ENCODE measurements around the gene TCEA3. TPM values are rescaled to one million over a fixed set of nuclear protein-coding genes. Genes with fewer than 3 reads are reported as not detected.
"Not testable (repeated sequence)": the region's sequence is repeated elsewhere in the genome, so short reads cannot be mapped to it uniquely, and the experiment has no call there.

Gene TCEA3
- total and polyA plus RNA-seq, 12 donors = 25.1 to 93.0 (median 67.2) TPM

GRCh38 chr1:23384312-23385058, 40.1 kb downstream of the TCEA3 start:
- H3K9me3 ChIP-seq = no peaks in the 10 kb centered on the region
- H3K27ac ChIP-seq = peak overlapping the region in 7 of 10 donors; percentile 22 to 60 (median 34)
- no peaks in the 10 kb centered on the region for H3K27me3 ChIP-seq
- WGBS, 2 donors = 71 to 74% methylated on average over 11 of the region's 11 CpGs
- peak in 2 of 8 donors; percentile 15 to 43 for ATAC-seq
- H3K36me3 ChIP-seq = peaks cover 0 to 32% (median 0%) of the 10 kb centered on the region in 9 donors
- intact Hi-C loops (cut with DNase I) = no loop called here
- no peak overlapping the region for H3K4me3 ChIP-seq
- DNase-seq = no peak
- no peak for TF ChIP-seq CTCF (IDR thresholded peaks at IDR 0.05)
- peaks cover 6 to 27% (median 21%) of the 10 kb centered on the region in 9 donors for H3K4me1 ChIP-seq

DNA sequence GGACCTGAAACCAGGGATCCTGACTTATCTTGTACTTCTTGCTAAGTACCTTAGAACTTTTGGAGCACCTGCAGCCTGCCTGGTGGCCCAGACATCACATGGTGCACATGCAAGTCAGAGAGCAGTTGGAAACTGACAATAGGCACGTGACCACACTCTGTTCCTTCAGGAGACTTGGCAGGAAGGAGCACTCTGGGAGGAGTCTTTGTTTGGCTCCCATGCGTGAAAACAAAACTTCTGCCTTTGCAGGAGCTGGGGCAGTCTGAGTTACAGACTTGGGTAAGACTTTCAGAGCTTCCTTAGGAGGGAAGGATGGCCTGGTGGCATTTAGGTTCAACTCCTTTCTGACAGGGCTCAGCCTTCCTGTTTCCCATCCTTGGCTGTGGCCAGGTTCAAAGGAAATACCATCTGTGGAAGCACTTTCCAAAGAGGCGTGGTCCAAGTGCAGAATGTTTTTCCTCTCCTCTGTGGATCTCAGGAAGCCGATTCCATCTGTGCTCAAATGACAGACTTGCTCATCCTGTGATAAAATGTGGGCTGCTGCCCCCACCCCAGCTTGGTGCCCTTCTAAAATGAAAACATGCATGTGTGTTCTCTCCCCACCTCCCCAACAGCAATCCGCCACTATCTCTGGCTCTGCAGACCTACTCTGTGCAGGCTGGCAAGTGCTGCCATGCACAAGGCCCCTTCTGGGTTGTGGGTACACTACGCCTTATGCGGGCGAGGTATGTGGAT, 40.8 kb downstream of the TCEA3 start:
- Histone ChIP-seq H3K9me3 (no peaks in the 10 kb centered on the region), H3K4me1 (peaks cover 6 to 34% (median 21%) of the 10 kb centered on the region in 9 donors), H3K4me3 (no peak overlapping the region), H3K36me3 (peaks cover 0 to 32% (median 0%) of the 10 kb centered on the region in 9 donors), H3K27me3 (no peaks in the 10 kb centered on the region), H3K27ac (peak overlapping the region in 7 of 10 donors; percentile 22 to 60 (median 33))
- 58 to 59% methylated on average over 8 of the region's 8 CpGs for WGBS, 2 donors
- no peak for TF ChIP-seq CTCF (IDR thresholded peaks at IDR 0.05)
- ATAC-seq (peak; percentile 21 to 67 (median 47)), DNase-seq (no peak)
- intact Hi-C loops (cut with DNase I) = no loop called here

DNA sequence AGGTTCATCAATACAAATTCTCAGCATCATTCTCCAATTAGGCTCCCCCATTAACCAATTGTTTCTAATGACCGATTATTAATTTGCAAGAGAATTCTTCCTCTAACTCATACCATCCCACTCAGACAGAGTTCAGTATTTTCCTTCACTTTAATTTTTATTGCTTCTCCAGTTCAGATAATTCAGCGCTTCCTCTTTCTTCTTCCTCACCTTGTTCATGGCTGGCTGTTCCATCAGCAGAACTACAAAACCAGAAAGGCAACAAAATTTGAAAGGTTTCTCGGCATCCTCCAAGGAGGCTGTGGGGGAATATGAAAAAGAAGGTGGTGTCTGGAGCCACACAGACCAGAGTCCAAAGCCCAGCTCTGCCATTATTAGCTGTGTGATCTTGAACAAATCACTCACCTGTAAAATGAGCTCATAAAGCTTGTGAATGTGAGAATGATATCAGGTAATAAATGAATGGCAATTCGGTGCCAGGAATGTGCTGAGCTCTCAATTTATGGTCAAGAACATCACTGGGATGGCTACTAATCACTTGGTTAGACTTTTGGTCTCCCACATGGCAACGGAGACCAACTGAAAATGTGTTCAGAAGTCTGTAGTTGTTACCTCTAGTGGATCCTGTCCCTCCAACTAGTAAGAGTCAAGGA, 43.2 kb downstream of the TCEA3 start:
- Histone ChIP-seq H3K27ac (no peak overlapping the region), H3K4me3 (no peak overlapping the region), H3K4me1 (peaks cover 8 to 51% (median 27%) of the 10 kb centered on the region in 9 donors), H3K36me3 (peaks cover 0 to 28% (median 0%) of the 10 kb centered on the region in 9 donors), H3K27me3 (no peaks in the 10 kb centered on the region), H3K9me3 (no peaks in the 10 kb centered on the region)
- 93 to 96% methylated on average over 5 of the region's 5 CpGs for WGBS, 2 donors
- ATAC-seq = no peak
- no peak for TF ChIP-seq CTCF (IDR thresholded peaks at IDR 0.05)
- intact Hi-C loops (cut with DNase I) = no loop called here
- no peak for DNase-seq

- H3K27me3 ChIP-seq = no peaks in the 10 kb centered on the region
- peaks cover 8 to 51% (median 27%) of the 10 kb centered on the region in 9 donors for H3K4me1 ChIP-seq
- H3K27ac ChIP-seq = peak overlapping the region in 1 of 10 donors; percentile 81
- no peak overlapping the region for H3K4me3 ChIP-seq
- intact Hi-C loops (cut with DNase I) = no loop called here
- no peak for DNase-seq
- no peak for TF ChIP-seq CTCF (IDR thresholded peaks at IDR 0.05)
- ATAC-seq = no peak
- 49 to 58% methylated on average over 5 of the region's 5 CpGs for WGBS, 2 donors
- H3K9me3 ChIP-seq = no peaks in the 10 kb centered on the region
- peaks cover 0 to 28% (median 0%) of the 10 kb centered on the region in 9 donors for H3K36me3 ChIP-seq
Observed at GRCh38 chr1:23380719-23381118, 43.8 kb downstream of the TCEA3 start.

- whole genome bisulfite sequencing, 2 donors = 59 to 67% methylated on average over 4 of the region's 4 CpGs
- H3K9me3 ChIP-seq; H3K27me3 ChIP-seq; H3K4me3 ChIP-seq; ATAC-seq; intact Hi-C loops (cut with DNase I); DNase-seq: not testable (repeated sequence)
- Histone ChIP-seq H3K27ac (peak overlapping the region in 1 of 10 donors; percentile 81), H3K4me1 (peaks cover 8 to 51% (median 24%) of the 10 kb centered on the region in 9 donors), H3K36me3 (peaks cover 0 to 28% (median 0%) of the 10 kb centered on the region in 9 donors)
Observed at GRCh38 chr1:23380236-23380635, 44.3 kb downstream of the TCEA3 start.
